Measurements from ENCODE around the gene HSPE1. TPM values are rescaled to one million over a fixed set of nuclear protein-coding genes. Genes with fewer than 3 reads are reported as not detected.
A peak's percentile ranks its signal among the peaks of the same experiment; 100 is the strongest.

Gene HSPE1
- total and polyA plus RNA-seq, 2 of the 8 experiments (the other 6 are each of a cell fraction or from before 2014, with no cell fraction given), result 206 to 377 TPM

DNA sequence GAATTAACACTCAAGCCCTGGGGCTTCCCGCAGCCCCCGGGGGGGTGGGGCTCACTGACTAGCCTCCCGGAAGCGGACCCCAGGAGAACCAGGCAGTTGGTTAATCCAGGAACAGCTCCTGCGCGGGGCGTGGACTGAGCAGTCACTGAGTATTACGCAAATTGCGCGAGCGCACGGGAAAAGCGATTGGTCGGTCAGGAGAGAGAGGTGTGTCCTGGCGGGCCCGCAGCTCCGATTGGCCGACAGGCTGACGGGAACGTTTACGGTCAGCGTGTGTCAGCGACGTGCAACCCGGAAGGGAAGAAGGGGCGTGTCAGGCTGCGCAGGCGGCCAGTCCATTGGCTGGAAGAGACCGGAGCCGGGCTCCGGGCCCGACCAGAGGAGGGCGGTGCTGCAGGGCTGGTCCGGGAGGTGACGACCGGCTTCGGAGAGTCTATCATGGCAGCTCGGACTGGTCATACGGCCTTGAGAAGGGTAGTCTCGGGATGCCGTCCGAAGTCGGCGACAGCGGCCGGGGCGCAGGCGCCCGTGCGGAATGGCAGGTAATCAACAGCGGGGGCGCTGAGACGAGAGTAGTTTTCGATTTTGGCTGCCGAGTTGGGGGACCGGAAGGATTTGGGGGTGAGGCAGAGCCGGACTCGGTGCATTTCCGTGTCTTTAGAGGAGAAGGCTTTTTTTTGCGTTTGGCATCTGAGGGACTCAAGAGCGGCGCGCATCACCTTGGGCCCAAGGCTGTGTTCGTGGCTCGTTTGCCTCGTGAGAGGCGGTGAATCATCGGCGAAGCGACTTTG is 46.9 kb upstream of the HSPE1 start, which contains the start of gene COQ10B (continued):
- no peak; the same call in 1 of the 2 replicates for TF ChIP-seq ATF2 (IDR thresholded peaks at IDR 0.05; ENCODE audit: low read length)
- peak; percentile 39 for TF ChIP-seq SP4 (IDR thresholded peaks at IDR 0.05; ENCODE audit: low read length)
- TF ChIP-seq TCF12 (IDR thresholded peaks at IDR 0.05; ENCODE audit: low read depth, low read length), result no peak
- TF ChIP-seq NRF1 (IDR thresholded peaks at IDR 0.05; ENCODE audit: low read depth, low read length), result peak; percentile 50
- TF ChIP-seq, protein P1, sequence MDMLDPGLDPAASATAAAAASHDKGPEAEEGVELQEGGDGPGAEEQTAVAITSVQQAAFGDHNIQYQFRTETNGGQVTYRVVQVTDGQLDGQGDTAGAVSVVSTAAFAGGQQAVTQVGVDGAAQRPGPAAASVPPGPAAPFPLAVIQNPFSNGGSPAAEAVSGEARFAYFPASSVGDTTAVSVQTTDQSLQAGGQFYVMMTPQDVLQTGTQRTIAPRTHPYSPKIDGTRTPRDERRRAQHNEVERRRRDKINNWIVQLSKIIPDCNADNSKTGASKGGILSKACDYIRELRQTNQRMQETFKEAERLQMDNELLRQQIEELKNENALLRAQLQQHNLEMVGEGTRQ (IDR thresholded peaks at IDR 0.05; ENCODE audit: low read length), result no peak
- peak; percentile 94 for TF ChIP-seq RBBP5 (IDR thresholded peaks at IDR 0.05; ENCODE audit: borderline replicate concordance, low read depth, low read length)
- no peak for TF ChIP-seq CTBP2 (IDR thresholded peaks at IDR 0.05; ENCODE audit: borderline replicate concordance, insufficient read depth, insufficient read length, low read length)
- TF ChIP-seq BACH1 (IDR thresholded peaks at IDR 0.05; ENCODE audit: low read length), result peak; percentile 65; the same call in 1 of the 2 replicates
- TF ChIP-seq CREB1 (IDR thresholded peaks at IDR 0.05), result peak; percentile 88; the same call in 1 of the 2 replicates
- peak; percentile 98 for TF ChIP-seq CEBPB (IDR thresholded peaks at IDR 0.05; ENCODE audit: low read depth, low read length)
- no peak for TF ChIP-seq POU5F1 (IDR thresholded peaks at IDR 0.05; ENCODE audit: low read depth, low read length)
